GM21526 (cell line): Measurements from ENCODE around the gene AIFM3.

ENCODE experiments used
- ATAC-seq: cut with Tn5 transposase; IDR thresholded peaks from one replicate; pipeline ENCODE4 v1.9.1; 2021; ENCODE audit warnings: moderate library complexity; ENCODE audit not compliant: unreplicated experiment, low FRiP score

AIFM3 gene

GRCh38 chr22:20988573-20989322 lies 21.7 kb downstream of the AIFM3 start:
- no peak for ATAC-seq

- ATAC-seq, result no peak
Measured at GRCh38 chr22:20989323-20990138, 22.5 kb downstream of the AIFM3 start.

GRCh38 chr22:20990184-20991180 lies 23.4 kb downstream of the AIFM3 start:
- no peak for ATAC-seq

- no peak for ATAC-seq
Measured at GRCh38 chr22:20991252-20992055, 24.4 kb downstream of the AIFM3 start.

- no peak for ATAC-seq
Measured at GRCh38 chr22:20992056-20992442, 25.0 kb downstream of the AIFM3 start.

- no peak for ATAC-seq
Measured at GRCh38 chr22:20992456-20993303, 25.6 kb downstream of the AIFM3 start.

- no peak for ATAC-seq
Measured at GRCh38 chr22:20993304-20994127, 26.5 kb downstream of the AIFM3 start.

GRCh38 chr22:20994128-20994901 lies 27.3 kb downstream of the AIFM3 start:
- ATAC-seq, result no peak

GRCh38 chr22:20994902-20995241 lies 27.8 kb downstream of the AIFM3 start:
- ATAC-seq, result no peak

GRCh38 chr22:20995329-20996030 lies 28.4 kb downstream of the AIFM3 start:
- no peak for ATAC-seq

- no peak for ATAC-seq
Measured at GRCh38 chr22:20996031-20996410, 29.0 kb downstream of the AIFM3 start.

- no peak for ATAC-seq
Measured at GRCh38 chr22:20996598-20997535, 29.8 kb downstream of the AIFM3 start.

- no peak for ATAC-seq
Measured at GRCh38 chr22:20997536-20998257, 30.6 kb downstream of the AIFM3 start.

GRCh38 chr22:20998411-20999336 lies 31.6 kb downstream of the AIFM3 start:
- ATAC-seq, result no peak
